GM19351 (cell line): ENCODE measurements around the gene LMF1.

Experiments used
- ATAC-seq: cut with Tn5 transposase; IDR thresholded peaks from one replicate; pipeline ENCODE4 v1.9.1; 2021; ENCODE audit warnings: mild to moderate bottlenecking, moderate library complexity; ENCODE audit not compliant: unreplicated experiment

The LMF1 gene

GRCh38 chr16:931626-932500 is 38.9 kb downstream of the LMF1 start:
- ATAC-seq: no peak

DNA sequence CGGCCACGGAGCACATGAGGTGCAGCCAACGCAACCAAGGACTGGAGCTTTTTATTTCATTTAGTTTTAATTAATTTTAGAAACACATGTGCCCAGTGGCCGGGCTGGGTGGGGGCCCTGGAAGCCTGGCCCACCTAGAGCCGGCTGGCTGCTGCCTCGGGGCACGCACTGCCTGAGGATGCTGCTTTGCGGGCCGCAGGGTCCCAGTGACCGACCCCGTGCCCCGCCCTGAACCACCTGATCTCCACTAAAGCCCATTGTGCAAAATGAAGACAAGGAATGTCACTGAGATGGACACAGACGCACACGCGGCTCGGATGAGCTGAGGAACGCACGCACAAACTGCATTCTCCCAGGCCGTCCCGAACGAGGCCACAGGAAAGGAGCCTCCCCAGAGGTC is 39.6 kb downstream of the LMF1 start:
- no peak for ATAC-seq

GRCh38 chr16:930511-930910 is 40.3 kb downstream of the LMF1 start:
- no peak for ATAC-seq

GRCh38 chr16:930076-930475 is 40.7 kb downstream of the LMF1 start:
- ATAC-seq: no peak

DNA sequence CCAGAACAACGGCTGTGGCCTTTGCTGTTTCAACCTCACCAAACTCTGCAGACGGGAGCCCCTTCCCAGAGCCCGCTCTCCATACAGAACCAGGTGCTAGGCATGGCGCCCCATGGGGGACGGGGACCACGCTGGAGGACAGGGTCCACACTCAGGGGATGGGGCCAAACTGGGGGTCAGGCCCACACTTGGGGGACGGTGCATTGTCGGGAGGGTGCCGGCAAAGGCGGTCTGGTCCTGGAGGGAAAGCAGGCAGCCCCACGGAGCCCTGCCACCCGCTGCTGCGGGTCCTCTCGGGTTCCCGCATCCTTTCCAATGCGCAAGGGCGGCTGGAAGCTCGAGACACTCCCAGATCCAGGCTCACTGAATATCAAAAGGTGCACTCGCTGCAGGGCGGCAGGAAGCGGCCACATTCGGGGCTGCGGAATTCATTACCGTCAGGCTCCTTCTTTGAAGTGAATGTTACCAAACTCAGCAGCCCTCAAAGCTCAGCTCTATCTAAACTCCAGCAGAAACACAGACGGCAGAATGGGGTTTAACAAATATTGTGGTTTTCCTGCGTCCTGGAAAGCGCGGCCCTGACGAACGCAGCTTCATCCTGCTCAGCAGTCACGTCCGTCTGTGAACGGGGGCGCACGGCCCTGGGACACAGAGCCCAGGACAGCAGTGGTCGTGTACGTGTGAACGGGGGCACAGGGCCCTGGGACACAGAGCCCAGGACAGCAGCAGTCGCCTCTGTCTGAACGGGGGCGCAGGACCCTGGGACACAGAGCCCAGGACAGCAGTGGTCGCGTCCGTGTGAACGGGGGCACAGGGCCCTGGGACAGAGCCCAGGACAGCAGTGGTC is 41.3 kb downstream of the LMF1 start:
- no peak for ATAC-seq

- ATAC-seq: no peak
Observed at GRCh38 chr16:928526-928925, 42.3 kb downstream of the LMF1 start.

DNA sequence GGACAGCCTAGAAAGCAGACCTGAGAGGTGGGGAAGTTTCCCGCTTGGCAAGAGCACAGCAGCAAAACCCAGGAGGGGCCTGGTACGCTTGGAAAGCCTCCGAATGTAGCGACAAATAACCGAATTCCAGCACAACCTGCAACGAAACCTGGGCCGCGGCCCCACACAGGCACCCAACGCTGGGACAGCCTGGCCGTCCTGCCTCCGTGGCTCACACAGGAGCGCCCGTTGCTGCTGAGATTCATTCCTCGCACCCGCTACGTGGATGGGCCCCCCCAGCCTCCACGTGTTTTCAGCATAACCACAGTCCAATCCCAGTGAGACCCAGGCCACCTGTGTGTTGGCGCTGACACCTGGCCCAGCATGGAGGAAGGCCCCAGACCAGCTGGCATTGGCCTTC is 42.9 kb downstream of the LMF1 start:
- ATAC-seq: no peak

DNA sequence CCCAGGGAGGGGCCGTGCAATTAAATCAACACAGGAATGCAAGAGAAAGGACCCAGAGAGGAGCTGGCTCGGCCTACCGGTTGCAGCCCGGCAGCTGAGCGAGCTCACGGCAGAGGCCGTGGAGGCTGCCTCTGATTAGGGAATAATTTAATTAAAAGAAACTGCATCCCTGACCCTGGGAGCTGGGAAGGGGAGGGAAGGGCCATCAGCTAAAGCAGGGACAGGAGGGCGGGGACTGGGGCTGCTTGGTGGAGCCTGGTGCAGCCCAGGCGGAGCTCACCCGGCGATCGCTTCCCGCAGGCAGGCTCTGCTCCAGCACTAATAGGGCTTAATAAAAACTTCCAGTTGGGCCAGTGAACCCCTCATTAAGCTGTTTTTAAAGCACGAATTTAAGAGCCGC is 43.4 kb downstream of the LMF1 start:
- no peak for ATAC-seq

GRCh38 chr16:926715-927114 is 44.1 kb downstream of the LMF1 start:
- no peak for ATAC-seq

DNA sequence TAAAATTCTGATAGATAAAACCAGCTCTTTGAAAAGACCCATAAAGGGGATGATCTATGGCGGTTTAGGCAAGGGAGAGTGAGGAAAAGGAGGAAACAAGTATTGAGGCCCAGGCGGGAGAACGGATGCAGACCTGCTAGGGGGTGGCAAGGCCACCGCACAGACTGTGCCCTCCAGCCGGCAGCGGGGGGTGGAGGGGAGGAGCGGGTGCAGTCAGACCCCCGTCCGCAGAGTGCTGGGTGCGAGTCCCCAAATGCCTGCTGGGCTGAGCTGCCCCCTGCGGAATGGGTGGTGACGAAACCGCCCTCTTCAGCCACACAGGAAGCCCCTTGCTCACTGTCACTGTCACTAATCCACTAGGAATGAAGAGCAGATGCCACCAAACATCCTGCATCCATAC is 46.0 kb downstream of the LMF1 start:
- ATAC-seq: no peak

GRCh38 chr16:924063-924462 is 46.7 kb downstream of the LMF1 start:
- ATAC-seq: no peak

GRCh38 chr16:923184-923583 is 47.6 kb downstream of the LMF1 start:
- ATAC-seq: no peak

DNA sequence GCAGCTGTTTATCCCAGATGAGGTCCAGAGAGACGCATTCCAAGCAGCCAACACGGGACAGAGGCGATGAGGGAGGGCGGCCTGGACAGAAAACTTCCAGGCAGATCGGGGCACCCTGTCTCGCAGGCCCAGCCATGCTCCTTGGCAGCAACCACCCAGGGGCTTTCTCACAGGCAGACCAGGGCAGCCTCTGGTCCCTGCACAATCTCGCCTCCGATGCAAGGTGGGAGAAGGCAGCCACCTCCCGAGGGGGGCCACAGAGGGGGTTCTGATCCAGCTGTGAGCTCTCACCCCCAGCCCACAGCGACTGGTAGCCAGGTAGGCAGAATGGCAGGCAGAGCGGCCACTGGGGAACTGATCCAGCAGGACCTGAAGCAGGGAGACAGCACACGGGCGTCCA is 48.7 kb downstream of the LMF1 start:
- ATAC-seq: no peak

DNA sequence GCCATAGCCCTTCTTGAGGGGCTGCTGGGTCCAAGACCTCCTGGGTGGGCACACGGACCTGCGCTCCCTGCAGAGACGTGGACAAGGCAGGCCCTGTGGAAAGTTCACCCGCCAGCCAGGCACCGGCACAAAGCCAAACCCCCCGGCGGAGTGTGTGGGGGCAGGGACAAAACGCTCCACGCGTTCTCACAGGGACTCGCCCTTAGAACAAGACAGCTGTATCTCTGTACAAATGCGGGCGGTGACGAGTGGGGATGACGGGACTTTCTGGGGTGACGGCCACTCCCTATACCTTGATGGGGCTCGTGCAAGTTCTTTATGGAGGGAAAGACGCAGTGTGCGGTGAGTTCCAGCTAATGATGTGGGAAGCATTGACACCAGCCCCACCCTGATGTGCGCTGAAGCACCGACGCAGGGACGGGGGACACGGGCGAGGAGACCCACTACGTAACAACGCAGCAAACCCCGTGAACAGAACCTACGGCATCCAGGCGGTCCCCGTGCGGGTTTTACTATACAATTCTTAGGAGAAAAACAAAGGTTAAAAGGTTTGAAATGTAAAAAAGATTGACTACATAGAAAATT is 49.4 kb downstream of the LMF1 start:
- no peak for ATAC-seq

DNA sequence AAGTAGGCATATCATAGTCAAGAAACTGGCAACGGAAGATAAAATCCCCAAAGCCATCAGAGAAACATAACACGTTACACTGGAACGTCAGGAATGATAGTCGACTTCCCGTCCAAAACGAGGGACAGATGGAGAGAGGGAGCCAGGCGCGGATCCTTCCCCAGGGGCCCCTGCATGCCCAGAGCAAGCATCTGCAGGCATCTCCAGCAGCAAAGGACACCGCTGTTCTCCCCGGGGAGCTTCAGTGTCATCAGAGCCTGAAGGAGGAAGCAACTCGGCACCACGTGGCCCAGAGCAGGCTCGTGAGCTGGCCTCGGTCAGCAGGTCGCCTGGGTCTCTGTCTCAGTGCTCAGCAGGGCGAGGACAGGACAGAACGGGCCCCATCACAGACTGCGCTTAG is 50.1 kb downstream of the LMF1 start:
- no peak for ATAC-seq

- ATAC-seq: no peak
Observed at GRCh38 chr16:920051-920681, 50.6 kb downstream of the LMF1 start.

GRCh38 chr16:919658-920050 is 51.1 kb downstream of the LMF1 start:
- no peak for ATAC-seq

- no peak for ATAC-seq
Observed at GRCh38 chr16:918741-919657, 51.8 kb downstream of the LMF1 start.

DNA sequence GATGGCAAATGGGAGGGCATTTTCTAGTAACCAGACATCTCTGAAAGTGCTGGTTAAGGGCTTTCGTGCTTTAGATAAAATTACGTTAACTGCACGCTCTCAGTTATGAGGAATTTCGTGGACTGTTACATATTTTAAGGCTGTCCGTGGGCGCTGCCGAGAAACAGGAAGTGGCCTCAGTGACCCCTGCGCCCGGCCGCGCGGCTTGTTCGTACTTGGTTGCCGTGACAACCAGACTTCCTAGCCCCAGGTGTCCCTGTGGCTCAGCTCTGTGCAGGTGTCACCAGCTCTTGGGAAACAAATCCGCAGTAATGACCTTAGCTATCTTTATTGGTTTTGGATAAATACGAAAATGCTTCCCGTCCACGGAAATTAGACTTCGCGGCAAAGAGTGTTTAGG is 52.7 kb downstream of the LMF1 start:
- no peak for ATAC-seq

DNA sequence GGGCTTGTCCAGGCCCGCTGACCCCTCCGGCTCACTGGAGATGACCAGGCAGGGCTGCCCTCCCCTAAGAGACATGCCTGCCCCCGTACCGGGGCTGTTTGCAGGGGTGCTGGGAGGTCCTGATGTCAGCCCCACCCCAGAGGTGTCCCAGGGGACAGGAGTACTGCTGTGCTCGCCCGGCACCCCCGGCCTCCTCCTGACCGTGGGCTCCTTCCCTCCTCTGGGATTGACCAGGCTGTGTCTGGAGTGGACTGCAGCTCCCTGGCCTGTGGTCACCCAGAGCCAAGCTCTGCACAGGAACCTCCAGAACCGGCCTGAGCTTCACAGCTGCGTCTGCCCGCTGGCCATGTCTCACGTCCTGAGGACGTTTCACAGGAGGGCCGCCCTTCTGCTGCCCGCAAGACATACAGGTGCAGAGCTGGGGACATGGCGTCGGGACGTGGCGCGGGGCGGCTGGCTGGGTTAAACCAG is 53.2 kb downstream of the LMF1 start:
- ATAC-seq: no peak
